Retinal pigment epithelial cell (primary cell): ENCODE measurements around the gene ANKRD28.

ENCODE experiments used
- DNase-seq: peaks from one replicate; pipeline ENCODE4 v3.0.0-alpha.2; 2010; ENCODE audit warnings: low read depth
- H3K4me3 ChIP-seq: 2 replicates; pipeline ENCODE4 v1.5.1; 2011; ENCODE audit warnings: mild to moderate bottlenecking, low read length, control low read depth, moderate library complexity
- TF ChIP-seq, protein P1 (sequence below): conservative IDR thresholded peaks from 2 replicates; pipeline ENCODE4 v1.5.1; 2011; ENCODE audit warnings: low read depth, low read length, control low read depth, inconsistent platforms

The ANKRD28 gene

DNA sequence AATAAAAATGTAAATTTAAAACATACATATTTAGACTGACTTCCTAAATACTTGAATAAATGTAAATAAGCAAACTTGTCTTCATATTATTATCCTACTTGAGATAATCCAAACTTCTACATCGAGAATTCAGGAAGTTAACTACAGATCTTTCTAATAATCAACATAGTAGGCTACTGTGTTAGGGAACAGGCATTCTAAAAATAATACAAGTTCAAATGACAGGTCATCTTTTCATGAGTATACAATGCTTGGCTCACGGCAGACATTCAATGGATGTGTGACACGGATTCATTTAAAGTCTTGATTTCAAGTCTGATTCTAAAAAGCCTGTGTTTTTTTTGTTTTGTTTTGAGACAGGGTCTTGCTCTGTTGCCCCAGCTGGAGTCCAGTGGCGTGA is 107.5 kb downstream of the ANKRD28 start:
- no peak for DNase-seq
- no peak overlapping the region for H3K4me3 ChIP-seq
- TF ChIP-seq, protein P1, sequence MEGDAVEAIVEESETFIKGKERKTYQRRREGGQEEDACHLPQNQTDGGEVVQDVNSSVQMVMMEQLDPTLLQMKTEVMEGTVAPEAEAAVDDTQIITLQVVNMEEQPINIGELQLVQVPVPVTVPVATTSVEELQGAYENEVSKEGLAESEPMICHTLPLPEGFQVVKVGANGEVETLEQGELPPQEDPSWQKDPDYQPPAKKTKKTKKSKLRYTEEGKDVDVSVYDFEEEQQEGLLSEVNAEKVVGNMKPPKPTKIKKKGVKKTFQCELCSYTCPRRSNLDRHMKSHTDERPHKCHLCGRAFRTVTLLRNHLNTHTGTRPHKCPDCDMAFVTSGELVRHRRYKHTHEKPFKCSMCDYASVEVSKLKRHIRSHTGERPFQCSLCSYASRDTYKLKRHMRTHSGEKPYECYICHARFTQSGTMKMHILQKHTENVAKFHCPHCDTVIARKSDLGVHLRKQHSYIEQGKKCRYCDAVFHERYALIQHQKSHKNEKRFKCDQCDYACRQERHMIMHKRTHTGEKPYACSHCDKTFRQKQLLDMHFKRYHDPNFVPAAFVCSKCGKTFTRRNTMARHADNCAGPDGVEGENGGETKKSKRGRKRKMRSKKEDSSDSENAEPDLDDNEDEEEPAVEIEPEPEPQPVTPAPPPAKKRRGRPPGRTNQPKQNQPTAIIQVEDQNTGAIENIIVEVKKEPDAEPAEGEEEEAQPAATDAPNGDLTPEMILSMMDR: no peak

DNA sequence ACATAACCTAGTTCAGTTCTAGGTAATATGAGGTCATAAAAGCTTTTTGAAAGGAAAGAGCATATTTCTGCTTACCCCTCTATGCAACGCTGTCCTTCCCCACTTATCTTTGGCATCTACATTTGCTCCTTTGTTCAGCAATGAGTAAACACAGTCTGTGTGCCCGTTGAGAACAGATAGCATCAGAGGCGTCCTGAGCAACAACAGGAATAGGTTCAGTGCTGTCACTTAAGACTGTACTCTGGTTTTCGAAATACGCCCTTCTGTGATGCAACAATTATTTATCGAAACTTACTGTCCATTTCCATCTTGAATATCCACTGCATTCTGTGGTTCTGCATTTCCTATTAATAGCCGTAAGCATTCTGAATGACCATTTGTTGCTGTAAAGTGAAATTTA is 111.9 kb downstream of the ANKRD28 start:
- TF ChIP-seq, protein P1: no peak
- H3K4me3 ChIP-seq: no peak overlapping the region
- no peak for DNase-seq

DNA sequence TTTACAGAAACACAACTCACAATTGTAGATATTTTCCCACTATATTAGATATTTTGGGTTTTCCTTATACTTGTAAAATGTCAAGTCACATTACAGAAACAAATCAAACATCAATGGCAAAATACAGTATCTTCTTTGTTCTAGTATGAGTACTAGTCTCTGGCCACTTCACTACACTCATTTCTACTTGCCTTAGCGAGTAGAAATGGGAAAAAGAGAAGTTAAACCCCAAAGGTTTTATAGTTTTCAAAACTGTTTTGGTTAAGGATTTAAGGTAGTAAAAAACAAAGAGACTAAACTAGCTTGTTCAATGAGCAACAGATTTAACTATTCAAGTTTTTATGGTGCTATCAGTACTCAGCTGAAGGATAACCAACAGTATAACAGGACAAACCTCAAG is 114.5 kb downstream of the ANKRD28 start:
- TF ChIP-seq, protein P1: no peak
- H3K4me3 ChIP-seq: no peak overlapping the region
- no peak for DNase-seq

DNA sequence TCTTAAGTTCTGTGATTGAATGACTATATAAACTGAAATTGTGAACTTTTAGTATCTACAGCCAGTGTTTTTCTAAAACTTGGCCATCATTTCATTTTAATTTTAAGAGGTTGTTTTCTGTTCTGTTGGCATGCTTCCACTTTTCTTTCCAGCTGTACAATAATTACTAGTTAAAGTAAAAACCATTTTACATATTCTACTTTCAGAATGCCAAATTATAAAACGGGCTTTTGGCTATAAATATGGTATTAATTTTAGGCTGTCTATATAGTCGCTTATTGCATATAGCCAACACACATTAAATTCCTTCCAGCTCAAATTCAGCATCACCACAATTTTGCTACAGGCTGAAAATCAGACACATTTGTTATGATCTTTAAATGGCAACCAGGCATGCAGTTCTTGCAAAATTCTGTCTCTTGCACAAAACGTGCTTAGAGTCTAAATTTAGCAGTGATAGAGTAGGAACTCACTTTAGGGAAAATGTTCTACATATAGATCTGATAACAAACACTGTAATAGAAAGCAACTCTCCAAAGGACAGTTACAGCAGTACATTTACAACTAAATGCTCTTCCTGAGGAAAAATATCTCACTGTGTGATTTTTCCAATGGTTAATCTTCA is 115.1 kb downstream of the ANKRD28 start:
- H3K4me3 ChIP-seq: no peak overlapping the region
- DNase-seq: no peak
- TF ChIP-seq, protein P1: no peak

DNA sequence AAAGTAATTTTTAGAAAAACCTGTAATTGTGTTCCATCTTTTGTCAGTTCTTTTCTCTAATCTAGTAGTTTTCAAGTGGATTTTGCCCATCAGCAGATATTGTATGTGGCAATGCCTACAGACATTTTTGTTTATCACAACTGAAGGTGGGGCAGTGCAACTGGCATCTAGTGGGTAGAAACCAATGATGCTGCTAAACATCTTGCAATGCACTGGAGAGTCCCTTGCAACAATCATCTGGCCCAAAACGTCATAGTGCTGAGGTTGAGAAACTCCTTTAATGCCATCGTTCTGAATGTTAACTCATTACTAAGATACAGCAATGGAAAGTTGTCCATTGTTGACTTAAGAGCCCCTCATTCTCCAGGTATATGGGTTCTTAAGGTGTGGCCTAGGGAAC is 116.1 kb downstream of the ANKRD28 start:
- TF ChIP-seq, protein P1: no peak
- no peak for DNase-seq
- H3K4me3 ChIP-seq: no peak overlapping the region

DNA sequence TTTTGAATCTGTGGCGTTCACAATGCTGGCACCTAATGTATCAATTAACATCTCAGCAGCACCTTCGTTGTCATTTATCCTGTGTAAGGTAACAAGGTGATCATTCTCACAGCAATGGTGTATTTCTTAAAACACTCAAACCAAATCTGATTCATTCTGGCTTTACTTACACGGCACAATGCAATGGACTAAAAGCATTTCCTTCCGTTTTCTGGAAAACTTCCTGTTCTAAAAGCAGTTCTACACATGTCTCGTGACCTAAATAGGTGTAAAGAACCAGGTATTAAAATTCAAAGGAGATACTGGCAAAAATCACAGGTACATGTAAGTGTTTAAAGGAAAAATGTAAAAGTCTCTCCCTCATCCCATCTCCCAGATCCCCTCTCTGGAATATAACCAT is 118.5 kb downstream of the ANKRD28 start:
- DNase-seq: no peak
- no peak overlapping the region for H3K4me3 ChIP-seq
- TF ChIP-seq, protein P1: no peak

DNA sequence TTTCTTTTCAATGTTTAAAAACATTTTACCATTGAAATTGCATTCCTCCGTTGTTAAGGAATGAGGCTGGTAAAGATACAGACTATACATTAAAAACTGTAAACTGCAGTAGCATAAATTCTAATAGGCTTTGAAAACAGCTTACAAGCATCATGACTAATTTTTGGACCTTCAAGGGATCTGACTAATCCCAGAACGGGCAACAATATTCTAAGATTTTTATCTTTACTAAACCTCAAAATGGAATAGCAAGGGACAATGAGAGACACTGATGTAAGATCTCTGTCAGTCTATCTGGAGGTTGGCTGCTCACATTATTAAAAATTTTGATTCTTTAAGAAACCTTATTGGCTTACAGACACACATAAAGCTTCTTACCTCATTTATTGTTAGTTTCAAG is 121.5 kb downstream of the ANKRD28 start:
- TF ChIP-seq, protein P1: no peak
- H3K4me3 ChIP-seq: no peak overlapping the region
- no peak for DNase-seq
